ENCODE measurements around the gene PDK2. TPM values are rescaled to one million over a fixed set of nuclear protein-coding genes. Genes with fewer than 3 reads are reported as not detected.

The PDK2 gene
- total RNA-seq, 1 donor from 2014 or later, result 44.6 TPM

DNA sequence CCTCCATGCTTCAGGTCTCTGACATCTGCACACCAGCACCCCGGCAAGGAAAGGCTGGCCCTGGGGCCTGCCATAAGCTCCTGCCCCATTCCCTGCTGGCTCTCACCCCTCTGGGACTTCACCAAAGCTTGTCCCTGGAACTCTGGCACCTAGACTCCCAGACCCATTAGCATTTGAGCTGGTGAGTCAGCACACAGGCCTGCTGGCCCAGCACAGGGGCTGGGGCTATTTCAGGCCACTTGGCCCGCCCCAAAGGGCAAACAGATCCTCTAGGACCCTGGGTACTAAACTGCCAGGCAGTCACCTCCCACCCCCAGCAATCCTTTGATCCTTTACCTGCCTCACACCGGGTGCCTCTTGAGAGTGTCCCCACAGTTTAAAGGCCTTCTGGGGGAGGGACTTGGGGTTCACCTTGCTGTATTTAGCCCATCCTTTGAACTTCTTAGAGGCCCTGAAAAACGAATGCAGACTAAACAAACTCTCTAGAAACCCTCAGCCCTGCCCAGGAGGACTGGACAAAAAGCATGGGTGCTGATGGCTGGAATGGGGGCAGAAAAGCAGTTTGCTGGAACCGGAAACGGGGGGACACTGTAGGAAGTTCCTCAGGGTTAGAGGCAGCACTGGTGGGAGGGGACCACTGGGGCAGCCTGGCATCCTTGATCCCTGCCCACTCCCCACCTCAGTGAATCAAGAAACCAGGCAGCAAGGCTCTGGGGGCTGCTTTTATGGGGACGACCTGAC, 38.0 kb downstream of the PDK2 start:
- H3K4me3 Mint-ChIP-seq, result no peak overlapping the region
- peaks cover 19% of the 10 kb centered on the region for H3K36me3 Mint-ChIP-seq
- peaks cover 8% of the 10 kb centered on the region for H3K27me3 Mint-ChIP-seq (ENCODE audit: low read depth)
- no peaks in the 10 kb centered on the region for H3K9me3 Mint-ChIP-seq
- DNase-seq (ENCODE audit: low spot score in 2 of 2, unreplicated experiment in 2 of 2), result no peak
- H3K4me1 Mint-ChIP-seq, result peaks cover 12% of the 10 kb centered on the region
- no peak overlapping the region for H3K27ac Mint-ChIP-seq
- TF ChIP-seq, protein P1, sequence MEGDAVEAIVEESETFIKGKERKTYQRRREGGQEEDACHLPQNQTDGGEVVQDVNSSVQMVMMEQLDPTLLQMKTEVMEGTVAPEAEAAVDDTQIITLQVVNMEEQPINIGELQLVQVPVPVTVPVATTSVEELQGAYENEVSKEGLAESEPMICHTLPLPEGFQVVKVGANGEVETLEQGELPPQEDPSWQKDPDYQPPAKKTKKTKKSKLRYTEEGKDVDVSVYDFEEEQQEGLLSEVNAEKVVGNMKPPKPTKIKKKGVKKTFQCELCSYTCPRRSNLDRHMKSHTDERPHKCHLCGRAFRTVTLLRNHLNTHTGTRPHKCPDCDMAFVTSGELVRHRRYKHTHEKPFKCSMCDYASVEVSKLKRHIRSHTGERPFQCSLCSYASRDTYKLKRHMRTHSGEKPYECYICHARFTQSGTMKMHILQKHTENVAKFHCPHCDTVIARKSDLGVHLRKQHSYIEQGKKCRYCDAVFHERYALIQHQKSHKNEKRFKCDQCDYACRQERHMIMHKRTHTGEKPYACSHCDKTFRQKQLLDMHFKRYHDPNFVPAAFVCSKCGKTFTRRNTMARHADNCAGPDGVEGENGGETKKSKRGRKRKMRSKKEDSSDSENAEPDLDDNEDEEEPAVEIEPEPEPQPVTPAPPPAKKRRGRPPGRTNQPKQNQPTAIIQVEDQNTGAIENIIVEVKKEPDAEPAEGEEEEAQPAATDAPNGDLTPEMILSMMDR (IDR thresholded peaks at IDR 0.05; ENCODE audit: unreplicated experiment), result no peak

DNA sequence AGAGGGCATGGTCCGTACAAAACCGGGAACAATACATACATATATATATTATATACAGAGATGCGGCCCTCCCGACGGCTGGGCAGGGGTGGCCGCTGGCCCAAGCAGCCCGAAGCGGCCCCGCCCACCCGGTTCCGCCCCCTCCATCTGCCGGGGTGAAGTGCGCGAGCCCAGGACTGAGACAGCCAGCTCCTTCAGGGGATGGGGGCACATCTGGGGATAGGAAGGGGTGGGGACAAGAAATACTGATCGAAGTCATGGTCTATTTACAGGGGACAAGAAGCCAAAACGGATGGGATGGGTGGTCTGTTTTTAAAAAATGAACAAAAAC, 38.6 kb downstream of the PDK2 start:
- Mint-ChIP-seq H3K36me3 (peaks cover 24% of the 10 kb centered on the region), H3K27ac (no peak overlapping the region), H3K9me3 (no peaks in the 10 kb centered on the region), H3K4me3 (no peak overlapping the region), H3K4me1 (peaks cover 8% of the 10 kb centered on the region), H3K27me3 (ENCODE audit: low read depth) (peaks cover 7% of the 10 kb centered on the region)
- TF ChIP-seq, protein P1 (IDR thresholded peaks at IDR 0.05; ENCODE audit: unreplicated experiment), result no peak
- no peak for DNase-seq (ENCODE audit: low spot score in 2 of 2, unreplicated experiment in 2 of 2)

DNA sequence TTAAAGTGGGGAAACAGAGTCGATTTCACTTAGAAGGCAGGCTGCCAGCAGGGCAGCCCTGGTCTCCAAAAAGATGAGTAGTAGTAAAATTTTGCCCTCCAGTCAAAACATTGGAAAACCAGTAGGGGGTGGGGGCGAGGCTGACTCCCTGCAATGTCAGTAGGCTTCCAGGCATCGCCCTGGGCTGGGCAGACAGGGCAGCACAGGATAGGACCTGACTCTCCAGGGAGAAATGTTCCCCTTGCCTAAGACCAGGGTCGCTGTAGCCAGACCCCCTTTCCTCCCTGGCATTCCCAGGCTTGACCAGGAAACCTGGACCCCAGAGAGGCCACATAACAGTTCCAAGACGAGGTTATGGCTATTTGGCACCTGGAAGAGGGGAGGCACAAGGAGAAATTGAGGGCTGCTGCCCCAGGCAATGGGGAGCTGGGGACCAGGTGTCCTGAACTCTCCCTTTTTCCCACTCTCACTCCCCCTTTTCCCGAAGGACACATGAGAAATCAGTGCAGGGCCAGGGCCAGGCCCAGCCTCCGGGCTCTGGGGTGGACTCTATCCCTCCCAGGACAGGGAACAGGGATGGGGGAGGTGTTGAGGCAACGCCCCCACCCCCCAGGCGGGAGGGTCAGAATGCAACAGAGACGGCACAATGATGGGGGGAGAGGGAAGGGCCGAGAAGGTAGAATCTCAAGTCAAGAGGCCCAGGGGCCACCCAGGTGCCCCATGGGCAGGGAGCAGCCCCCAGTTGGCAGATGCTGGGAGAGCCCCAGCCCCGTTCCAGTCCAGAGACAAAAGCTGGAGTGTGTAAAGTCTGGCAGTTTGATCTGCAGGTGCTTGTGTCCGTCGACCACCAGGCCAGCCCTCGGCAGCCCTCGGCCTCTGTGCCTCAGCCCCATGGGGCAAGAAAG, 39.3 kb downstream of the PDK2 start:
- Mint-ChIP-seq H3K36me3 (peaks cover 30% of the 10 kb centered on the region), H3K27me3 (ENCODE audit: low read depth) (peaks cover 6% of the 10 kb centered on the region), H3K27ac (no peak overlapping the region), H3K4me3 (no peak overlapping the region), H3K9me3 (no peaks in the 10 kb centered on the region), H3K4me1 (peaks cover 5% of the 10 kb centered on the region)
- TF ChIP-seq, protein P1 (IDR thresholded peaks at IDR 0.05; ENCODE audit: unreplicated experiment), result no peak
- no peak for DNase-seq (ENCODE audit: low spot score in 2 of 2, unreplicated experiment in 2 of 2)

DNA sequence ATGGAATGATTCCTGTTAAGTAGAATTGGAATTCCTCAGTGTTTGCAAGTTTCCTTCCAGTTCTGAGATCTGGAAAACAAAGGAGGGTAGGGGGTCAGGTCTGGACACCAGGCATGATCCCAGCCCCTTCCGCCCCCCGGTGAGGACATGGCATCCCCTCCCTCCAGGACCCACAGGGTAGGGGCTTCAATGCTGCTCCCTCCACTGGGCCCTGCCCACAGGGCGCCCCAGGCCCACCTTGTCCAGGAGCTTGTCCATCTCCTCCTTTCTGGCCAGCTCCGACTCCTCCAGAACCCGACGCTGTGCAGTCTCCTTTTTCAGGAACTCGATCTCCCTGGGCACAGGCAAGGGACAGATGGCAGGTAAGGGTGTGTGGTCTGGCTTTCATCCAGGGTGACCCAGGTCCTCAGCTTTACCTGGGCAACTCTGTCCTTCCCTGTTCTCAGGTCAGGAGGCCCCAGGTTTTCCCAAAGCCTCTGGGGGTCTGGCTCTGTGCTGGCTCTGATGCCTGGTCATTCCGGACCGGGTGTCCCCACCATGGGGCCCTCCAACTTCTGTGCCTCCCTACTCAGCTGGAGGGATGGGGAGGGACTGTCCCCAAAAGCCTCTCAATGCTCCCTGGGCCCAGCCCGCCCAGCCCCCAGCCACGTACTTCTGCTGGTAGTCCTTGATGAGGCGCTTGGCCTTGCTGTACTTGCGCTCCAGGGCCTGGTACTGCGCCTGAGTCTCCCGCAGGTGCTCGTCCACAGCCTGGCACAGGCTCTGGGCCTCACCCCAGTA, 40.4 kb downstream of the PDK2 start:
- DNase-seq (ENCODE audit: low spot score in 2 of 2, unreplicated experiment in 2 of 2), result no peak
- Mint-ChIP-seq H3K9me3 (no peaks in the 10 kb centered on the region), H3K27me3 (ENCODE audit: low read depth) (peaks cover 5% of the 10 kb centered on the region), H3K4me3 (no peak overlapping the region), H3K27ac (no peak overlapping the region), H3K36me3 (peaks cover 40% of the 10 kb centered on the region), H3K4me1 (peaks cover 5% of the 10 kb centered on the region)
- TF ChIP-seq, protein P1 (IDR thresholded peaks at IDR 0.05; ENCODE audit: unreplicated experiment), result no peak

DNA sequence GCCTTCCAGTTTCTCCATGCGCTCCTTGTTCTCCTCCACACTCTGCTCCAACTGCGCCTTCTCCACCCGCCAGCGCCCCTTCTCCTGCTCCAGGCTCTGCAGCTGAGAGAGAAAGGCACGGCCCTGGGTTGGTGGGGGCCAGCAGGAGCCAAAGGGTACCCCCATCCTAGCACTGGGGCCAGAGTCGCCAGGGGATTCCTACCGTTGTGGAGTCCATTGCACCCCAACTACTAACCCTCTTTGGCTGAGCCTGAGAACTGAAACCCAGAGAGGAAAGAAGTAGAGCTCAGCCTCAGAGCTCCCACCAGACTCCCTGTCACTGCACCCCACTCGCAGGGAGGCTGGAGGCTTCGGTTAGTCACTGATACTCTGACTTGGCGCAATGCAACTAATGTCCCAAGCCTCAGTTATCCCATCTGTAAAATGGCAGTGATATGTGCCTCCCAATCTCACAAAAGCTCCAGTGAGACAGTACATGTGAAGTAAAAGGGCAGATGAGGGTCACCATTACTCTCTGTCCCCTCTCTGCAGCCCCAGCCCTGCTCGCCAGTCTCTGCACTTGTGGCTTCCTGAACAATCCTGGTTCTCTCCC, 41.0 kb downstream of the PDK2 start:
- no peaks in the 10 kb centered on the region for H3K9me3 Mint-ChIP-seq
- no peak for DNase-seq (ENCODE audit: low spot score in 2 of 2, unreplicated experiment in 2 of 2)
- TF ChIP-seq, protein P1 (IDR thresholded peaks at IDR 0.05; ENCODE audit: unreplicated experiment), result no peak
- H3K27me3 Mint-ChIP-seq (ENCODE audit: low read depth), result no peaks in the 10 kb centered on the region
- peaks cover 44% of the 10 kb centered on the region for H3K36me3 Mint-ChIP-seq
- no peak overlapping the region for H3K4me3 Mint-ChIP-seq
- no peak overlapping the region for H3K27ac Mint-ChIP-seq
- H3K4me1 Mint-ChIP-seq, result no peaks in the 10 kb centered on the region

All from mesothelial cell of epicardium (in vitro differentiated cells).